GM23248 (cell line): ENCODE data around the gene TUBB6. TPM values are rescaled to one million over a fixed set of nuclear protein-coding genes. Genes with fewer than 3 reads are reported as not detected.
A peak's percentile ranks its signal among the peaks of the same experiment; 100 is the strongest.

Experiments
- DNase-seq: peaks from one replicate; pipeline ENCODE4 v3.0.0-alpha.2; 2015
- H2AFZ ChIP-seq: fragments of 200-600 bp; sonication (generic); 2 replicates; pipeline ENCODE4 v1.6.1; 2016; ENCODE audit warnings: antibody characterized with exemption
- H3F3A ChIP-seq: fragments of 200-600 bp; sonication (generic); 2 replicates; pipeline ENCODE4 v1.6.1; 2016; ENCODE audit warnings: mild to moderate bottlenecking, antibody characterized with exemption, mixed run types; ENCODE audit not compliant: insufficient read depth
- H3K27ac ChIP-seq: fragments of 200-600 bp; sonication (generic); 2 replicates; pipeline ENCODE4 v1.5.1; 2016; ENCODE audit warnings: mild to moderate bottlenecking
- H3K27me3 ChIP-seq: fragments of 200-600 bp; sonication (generic); replicated peaks from 2 replicates; pipeline ENCODE4 v1.6.1; 2016; ENCODE audit warnings: mild to moderate bottlenecking; ENCODE audit not compliant: insufficient read depth
- H3K36me3 ChIP-seq: fragments of 200-600 bp; sonication (generic); 2 replicates; pipeline ENCODE4 v1.6.1; 2016; ENCODE audit warnings: low read depth, mild to moderate bottlenecking
- H3K4me1 ChIP-seq: fragments of 200-600 bp; sonication (generic); 2 replicates; pipeline ENCODE4 v1.6.1; 2016; ENCODE audit warnings: mild to moderate bottlenecking; ENCODE audit not compliant: insufficient read depth
- H3K4me2 ChIP-seq: fragments of 200-600 bp; sonication (generic); one replicate; pipeline ENCODE4 v1.6.1; 2016; ENCODE audit warnings: mild to moderate bottlenecking; ENCODE audit not compliant: unreplicated experiment
- H3K4me3 ChIP-seq: fragments of 200-600 bp; sonication (generic); 2 replicates; pipeline ENCODE4 v1.5.1; 2016; ENCODE audit warnings: mild to moderate bottlenecking
- H3K79me2 ChIP-seq: fragments of 200-600 bp; sonication (generic); 2 replicates; pipeline ENCODE4 v1.6.1; 2016; ENCODE audit warnings: mild to moderate bottlenecking; ENCODE audit not compliant: insufficient read depth
- H3K9ac ChIP-seq: fragments of 200-600 bp; sonication (generic); 2 replicates; pipeline ENCODE4 v1.6.1; 2016; ENCODE audit warnings: mild to moderate bottlenecking
- H3K9me2 ChIP-seq: fragments of 200-600 bp; sonication (generic); 2 replicates; pipeline ENCODE4 v1.6.1; 2016; ENCODE audit warnings: mixed run types, mild to moderate bottlenecking, moderate library complexity; ENCODE audit not compliant: insufficient read depth
- H3K9me3 ChIP-seq: fragments of 200-600 bp; sonication (generic); one replicate; pipeline ENCODE4 v1.6.1; 2017; ENCODE audit warnings: low read depth
- H4K20me1 ChIP-seq: fragments of 200-600 bp; sonication (generic); 2 replicates; pipeline ENCODE4 v1.6.0; 2016; ENCODE audit not compliant: insufficient read depth
- EZH2 ChIP-seq: fragments of 200-600 bp; sonication (generic); IDR thresholded peaks from 2 replicates; pipeline ENCODE4 v1.6.1; 2018; ENCODE audit warnings: antibody characterized with exemption, mild to moderate bottlenecking; ENCODE audit not compliant: insufficient read depth, poor library complexity, severe bottlenecking
- EZH2phosphoT487 ChIP-seq: fragments of 200-600 bp; sonication (generic); IDR thresholded peaks from 2 replicates; pipeline ENCODE4 v1.6.1; 2018; ENCODE audit warnings: antibody characterized with exemption, moderate library complexity, mild to moderate bottlenecking, low read depth; ENCODE audit not compliant: insufficient read depth
- WGBS, 2 experiments: methylation state at CpG; one replicate each; pipeline ENCODE4 v1.1.6; 2015 to 2017; ENCODE audit warnings: low lambda C conversion rate in 2 of 2, low coverage in 1 of 2; ENCODE audit errors: missing lambda C conversion rate in 2 of 2; 5-methylcytosine and 5-hydroxymethylcytosine counted together
- in situ Hi-C: fragments of 300-500 bp; cut with MboI; formaldehyde crosslinking; loops from 2 replicates; pipeline ENCODE4 v1.15.0; 2020
- polyA plus RNA-seq: library from polyadenylated mRNA; unstranded; fragments of >200 nt; fragmentation: Nextera tagmentation; extraction: Ambion mirVana; gene quantifications from 2 replicates; pipeline ENCODE4 v1.2.1, GENCODE V29; 2016
- total RNA-seq: library from RNA; depleted of rRNA; stranded (reverse); fragments of >200 nt; shearing (Covaris generic); gene quantifications from 2 replicates; pipeline ENCODE4 v1.2.3, GENCODE V29; 2014

TUBB6 gene
- total and polyA plus RNA-seq, 2 experiments from 2014 or later = 456 to 817 TPM

DNA sequence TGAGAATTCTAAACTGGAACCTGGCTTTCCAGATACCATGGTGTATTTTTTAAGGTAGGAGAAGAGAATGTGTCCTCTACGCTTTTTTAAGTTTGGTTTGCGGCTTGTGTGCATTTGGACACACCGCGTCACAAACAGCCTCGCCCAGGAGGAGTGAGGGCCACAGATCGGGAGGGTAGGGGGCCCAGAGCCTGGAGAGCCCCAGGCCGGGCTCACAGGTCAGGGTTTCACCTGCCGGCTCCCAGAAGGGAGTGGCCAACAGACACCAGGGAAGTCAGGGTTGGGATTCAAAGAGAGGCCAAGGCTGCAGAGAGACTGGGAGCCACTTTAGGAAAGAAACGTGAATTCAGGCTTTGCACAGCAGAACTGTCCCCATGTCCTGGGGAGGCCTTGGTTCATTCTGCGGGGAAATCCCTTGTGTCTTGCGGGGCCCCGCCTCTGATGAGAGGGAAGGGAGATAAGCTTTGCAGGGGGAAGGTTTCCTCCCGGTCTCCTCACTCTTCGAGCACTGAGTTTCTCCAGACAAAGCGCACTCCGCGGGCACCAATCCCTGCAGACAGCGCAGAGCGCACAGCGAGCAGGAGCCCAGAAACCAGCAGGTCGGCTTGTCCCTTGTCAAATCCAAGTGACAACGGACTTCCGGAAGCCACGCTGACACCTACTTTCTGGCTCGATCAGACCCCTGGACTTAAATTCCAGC, 2.0 kb upstream of the TUBB6 start:
- Histone ChIP-seq H3K9me2 (no peaks in the 10 kb centered on the region), H3K27me3 (no peaks in the 10 kb centered on the region), H3K4me1 (peaks cover 20% of the 10 kb centered on the region), H3K9ac (peak overlapping the region; percentile 99), H3F3A (peaks cover 27% of the 10 kb centered on the region), H3K36me3 (peaks cover 19% of the 10 kb centered on the region), H3K79me2 (peaks cover 50% of the 10 kb centered on the region), H3K9me3 (no peaks in the 10 kb centered on the region), H4K20me1 (0 out of 2 replicates have a peak, but pooled peaks cover 6% of the 10 kb centered on the region), H3K27ac (peak overlapping the region; percentile 98; the same call in 1 of the 2 replicates), H3K4me3 (peak overlapping the region; percentile 86), H3K4me2 (peak overlapping the region; percentile 91), H2AFZ (no peak overlapping the region)
- 96 to 97% methylated on average over 25 of the region's 25 CpGs for WGBS, 2 experiments
- in situ Hi-C loops = no loop called here
- no peak for DNase-seq
- TF ChIP-seq EZH2 = no peak
- TF ChIP-seq EZH2phosphoT487 = no peak

DNA sequence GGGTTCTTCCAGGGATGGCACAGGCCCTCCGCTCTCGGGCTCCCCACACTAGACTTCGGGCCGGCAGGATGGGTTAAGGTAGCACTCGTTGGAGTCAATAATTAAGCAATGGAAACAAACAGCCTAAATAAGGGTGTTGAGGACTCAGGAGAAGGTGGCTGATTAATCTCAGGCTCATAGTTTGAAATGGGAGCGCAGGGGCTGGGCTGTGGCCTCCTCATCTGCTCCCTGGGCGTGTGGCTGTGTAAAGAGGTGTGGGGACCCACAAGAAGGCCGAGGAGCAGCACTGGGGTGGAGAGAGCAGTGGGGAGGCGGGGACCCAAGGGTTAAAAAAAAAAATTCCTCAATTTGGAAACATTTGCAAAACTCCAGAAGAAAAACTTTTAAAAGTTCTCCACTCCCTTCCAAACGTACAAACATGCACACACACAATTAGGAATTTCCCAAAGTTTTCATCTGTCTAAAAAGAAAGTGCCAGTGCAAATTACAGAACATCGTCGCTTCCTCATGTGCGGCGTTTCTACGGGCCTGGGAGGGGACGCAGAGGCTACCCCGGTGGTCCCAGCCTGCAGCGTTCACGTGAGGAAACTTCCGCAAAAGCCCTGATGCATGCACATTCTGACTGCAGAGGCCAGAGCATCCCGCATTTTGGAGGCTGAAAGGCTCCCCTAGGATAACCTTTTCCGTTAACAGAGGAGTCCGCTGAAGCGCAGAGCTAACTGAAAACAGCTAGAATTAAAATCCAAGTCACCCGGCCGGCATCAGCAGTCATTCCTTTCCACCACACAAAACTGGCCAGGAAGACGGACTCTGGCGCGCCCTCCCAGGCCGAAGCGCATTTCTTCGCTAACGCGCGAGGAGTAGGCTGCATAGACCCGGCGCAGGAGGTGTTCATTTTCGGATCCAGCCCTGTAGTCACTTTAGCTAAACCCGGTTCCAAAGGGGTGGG, 1.0 kb upstream of the TUBB6 start:
- peaks cover 28% of the 10 kb centered on the region for H3K36me3 ChIP-seq
- in situ Hi-C loops = no loop called here
- H3K27me3 ChIP-seq = no peaks in the 10 kb centered on the region
- TF ChIP-seq EZH2phosphoT487 = no peak
- no peak for TF ChIP-seq EZH2
- peak overlapping the region; percentile 57 for H2AFZ ChIP-seq
- H4K20me1 ChIP-seq = 0 out of 2 replicates have a peak, but pooled peaks cover 6% of the 10 kb centered on the region
- H3K9me2 ChIP-seq = no peaks in the 10 kb centered on the region
- peak; percentile 89 for DNase-seq
- peak overlapping the region; percentile 99 for H3K9ac ChIP-seq
- H3K9me3 ChIP-seq = no peaks in the 10 kb centered on the region
- H3F3A ChIP-seq = peaks cover 36% of the 10 kb centered on the region
- H3K4me1 ChIP-seq = peaks cover 30% of the 10 kb centered on the region
- 12 to 15% methylated on average over 39 of the region's 39 CpGs for WGBS, 2 experiments
- H3K4me3 ChIP-seq = peak overlapping the region; percentile 86
- peaks cover 59% of the 10 kb centered on the region for H3K79me2 ChIP-seq
- H3K27ac ChIP-seq = peak overlapping the region; percentile 98
- H3K4me2 ChIP-seq = peak overlapping the region; percentile 91

GRCh38 chr18:12308386-12309100, 502 bp downstream of the TUBB6 start:
- H2AFZ ChIP-seq = no peak overlapping the region
- 0 to 1% methylated on average over 61 to 68 of the region's 81 CpGs for whole genome bisulfite sequencing, 2 experiments
- in situ Hi-C loops = no loop called here

More at GRCh38 chr18:12308386-12309100, 502 bp downstream of the TUBB6 start:
- Histone ChIP-seq H3K9ac (peak overlapping the region; percentile 99), H3K4me1 (peaks cover 43% of the 10 kb centered on the region), H3K36me3 (peaks cover 41% of the 10 kb centered on the region), H3K9me3 (no peaks in the 10 kb centered on the region), H3K4me3 (peak overlapping the region; percentile 86), H3K9me2 (no peaks in the 10 kb centered on the region), H4K20me1 (0 out of 2 replicates have a peak, but pooled peaks cover 6% of the 10 kb centered on the region), H3K27me3 (no peaks in the 10 kb centered on the region), H3K27ac (peak overlapping the region; percentile 98), H3K4me2 (peak overlapping the region; percentile 97), H3K79me2 (peaks cover 74% of the 10 kb centered on the region), H3F3A (peaks cover 51% of the 10 kb centered on the region)
- DNase-seq = peak; percentile 99
- TF ChIP-seq EZH2 (no peak), EZH2phosphoT487 (no peak)
